ENCODE measurements around the gene EPHA2. TPM values are rescaled to one million over a fixed set of nuclear protein-coding genes. Genes with fewer than 3 reads are reported as not detected.
"Not testable (repeated sequence)": the region's sequence is repeated elsewhere in the genome, so short reads cannot be mapped to it uniquely, and the experiment has no call there.

The EPHA2 gene
- total and polyA plus RNA-seq, 5 experiments from 2014 or later = not detected

DNA sequence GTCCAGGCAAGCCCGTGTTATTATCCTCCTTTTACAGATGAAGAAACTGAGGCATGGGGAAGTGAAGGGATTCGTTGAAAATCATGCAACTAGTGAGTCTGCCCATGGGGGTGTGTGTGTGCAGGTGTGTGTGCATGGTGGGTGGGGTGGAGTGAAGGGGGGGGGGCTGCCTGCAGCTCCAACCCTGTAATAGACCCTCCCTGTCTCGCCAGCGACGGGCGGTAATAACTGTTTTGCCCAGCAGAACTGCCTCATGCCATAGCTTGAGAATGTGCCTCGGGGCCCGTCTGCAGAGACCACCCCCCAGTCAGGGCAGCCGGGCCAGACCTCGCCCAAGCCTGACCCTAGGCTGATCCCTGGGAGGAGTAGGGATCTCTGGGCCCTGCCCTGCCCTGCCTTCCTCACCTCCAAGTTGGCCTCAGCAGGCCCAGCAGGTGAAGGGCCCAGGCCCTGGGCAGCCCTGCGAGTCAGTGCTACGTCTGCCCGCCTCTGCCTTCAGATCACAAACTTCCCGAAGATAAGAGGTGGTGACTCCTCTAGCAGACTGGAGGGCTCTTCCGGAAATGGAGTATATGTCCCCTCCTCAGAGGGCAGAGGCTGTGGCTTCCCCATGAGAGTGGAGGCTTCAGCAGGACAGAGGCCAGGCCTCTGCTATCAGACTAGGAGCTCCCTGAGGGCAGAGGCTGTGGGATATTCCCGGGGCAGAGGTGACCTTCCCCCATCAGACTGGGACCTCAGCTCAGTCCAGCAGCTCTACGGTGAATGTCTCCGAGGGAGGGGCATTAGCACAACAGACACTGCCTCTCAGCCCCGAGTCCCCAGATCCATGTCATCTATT lies 15.7 kb upstream of the EPHA2 start:
- ATAC-seq (no peak), DNase-seq (no peak)
- Mint-ChIP-seq H3K27me3 (peaks cover 0 to 8% (median 2%) of the 10 kb centered on the region in 5 donors), H3K4me3 (no peak overlapping the region), H3K27ac (no peak overlapping the region), H3K9me3 (no peaks in the 10 kb centered on the region), H3K4me1 (peaks cover 5 to 20% (median 18%) of the 10 kb centered on the region in 4 donors), H3K36me3 (no peaks in the 10 kb centered on the region)
- POLR2A ChIA-PET = interaction anchor here (0.7 kb wide), 1 partner anchor 117 kb away, joined by 3 read pairs; no protein-coding TSS in a partner anchor

DNA sequence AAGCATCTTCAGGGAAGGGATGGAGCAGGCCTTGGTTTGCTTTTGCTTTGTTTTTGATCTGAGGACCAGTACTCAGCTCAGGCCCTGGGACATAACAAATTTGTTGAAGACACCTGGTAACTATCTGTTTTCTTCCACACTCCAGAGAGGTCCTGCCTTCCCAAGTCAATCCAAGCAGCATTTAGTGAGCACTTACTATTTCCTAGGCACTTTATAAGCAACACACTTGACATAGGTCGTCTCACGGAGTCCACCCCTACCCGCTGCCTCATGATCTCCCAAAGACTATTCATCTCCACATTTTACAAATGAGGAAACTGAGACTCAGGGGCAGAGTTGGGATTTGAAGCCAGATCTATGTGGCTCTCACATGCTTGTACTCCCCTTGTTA lies 14.4 kb upstream of the EPHA2 start:
- DNase-seq (no peak), ATAC-seq (no peak)
- POLR2A ChIA-PET = no interaction called here
- no peaks in the 10 kb centered on the region for H3K9me3 Mint-ChIP-seq
- H3K27me3 Mint-ChIP-seq = peaks cover 0 to 7% (median 2%) of the 10 kb centered on the region in 5 donors
- no peak overlapping the region for H3K4me3 Mint-ChIP-seq
- H3K27ac Mint-ChIP-seq = no peak overlapping the region
- H3K4me1 Mint-ChIP-seq = peaks cover 13 to 33% (median 29%) of the 10 kb centered on the region in 4 donors
- no peaks in the 10 kb centered on the region for H3K36me3 Mint-ChIP-seq

DNA sequence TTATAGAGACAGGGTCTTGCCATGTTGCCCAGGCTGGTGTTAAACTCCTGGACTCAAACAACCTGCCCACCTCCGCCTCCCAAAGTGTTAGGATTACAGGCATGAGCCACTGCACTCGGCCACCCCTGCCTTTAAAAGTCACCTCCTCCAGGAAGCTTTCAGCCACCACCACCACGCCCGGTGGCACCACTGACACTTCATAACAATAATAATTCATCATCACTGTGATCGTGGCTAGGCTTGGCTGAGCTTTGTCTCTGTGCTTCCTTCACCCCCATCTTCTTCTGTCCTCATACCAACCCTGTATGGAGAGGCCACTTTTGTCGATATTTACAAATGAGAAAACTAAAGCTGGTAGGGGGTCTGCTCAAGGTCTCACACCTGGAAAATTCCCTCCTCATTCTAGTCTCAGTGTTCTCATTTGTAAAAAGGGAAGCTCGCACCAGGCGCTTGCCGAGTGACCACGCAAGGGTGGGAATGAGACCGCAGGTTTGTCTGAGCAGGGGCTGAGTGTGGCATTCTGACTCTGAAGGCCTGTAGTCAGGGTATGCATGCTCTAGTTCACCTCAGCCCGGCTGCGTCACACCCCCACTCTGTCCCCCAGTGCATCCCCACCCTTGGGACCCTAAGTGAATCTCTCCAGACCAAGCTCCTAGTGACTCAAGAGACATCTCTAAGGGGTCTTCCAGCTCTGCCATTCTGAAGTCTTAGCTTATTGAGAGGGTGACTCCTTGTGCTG lies 12.9 kb upstream of the EPHA2 start:
- peaks cover 23 to 45% (median 42%) of the 10 kb centered on the region in 4 donors for H3K4me1 Mint-ChIP-seq
- peaks cover 0 to 6% (median 2%) of the 10 kb centered on the region in 5 donors for H3K27me3 Mint-ChIP-seq
- DNase-seq = no peak
- no peaks in the 10 kb centered on the region for H3K9me3 Mint-ChIP-seq
- no peaks in the 10 kb centered on the region for H3K36me3 Mint-ChIP-seq
- POLR2A ChIA-PET = interaction anchor here (1.2 to 1.4 kb wide), 2 partner anchors 12 to 15 kb away, joined by 3 to 6 read pairs; no protein-coding TSS in a partner anchor
- peak overlapping the region in 8 of 10 donors; percentile 3 to 89 (median 55) for H3K27ac Mint-ChIP-seq
- peak overlapping the region; percentile 33 to 82 (median 74) for H3K4me3 Mint-ChIP-seq
- ATAC-seq = no peak

DNA sequence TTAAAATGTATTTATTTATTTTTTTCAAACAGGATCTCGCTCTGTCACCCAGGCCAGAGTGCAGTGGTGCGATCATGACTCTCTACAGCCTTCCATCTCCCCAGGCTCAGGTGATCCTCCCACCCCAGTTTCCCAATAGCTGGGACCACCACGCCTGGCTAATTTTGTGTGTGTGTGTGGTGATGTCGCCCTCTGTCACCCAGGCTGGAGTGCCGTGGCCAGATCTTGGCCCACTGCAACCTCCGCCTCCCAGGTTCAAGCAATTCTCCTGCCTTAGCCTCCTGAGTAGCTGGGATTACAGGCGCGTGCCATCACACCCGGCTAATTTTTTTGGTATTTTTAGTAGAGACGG lies 12.3 kb upstream of the EPHA2 start:
- H3K9me3 Mint-ChIP-seq, ATAC-seq, DNase-seq, H3K36me3 Mint-ChIP-seq, H3K27me3 Mint-ChIP-seq: not testable (repeated sequence)
- POLR2A ChIA-PET = interaction anchor here (1.2 to 1.4 kb wide), 2 partner anchors 11 to 14 kb away, joined by 3 to 6 read pairs; no protein-coding TSS in a partner anchor
- Mint-ChIP-seq H3K4me1 (peaks cover 25 to 52% (median 49%) of the 10 kb centered on the region in 4 donors), H3K4me3 (peak overlapping the region; percentile 33 to 82 (median 74)), H3K27ac (peak overlapping the region in 3 of 10 donors; percentile 14 to 89 (median 64))

DNA sequence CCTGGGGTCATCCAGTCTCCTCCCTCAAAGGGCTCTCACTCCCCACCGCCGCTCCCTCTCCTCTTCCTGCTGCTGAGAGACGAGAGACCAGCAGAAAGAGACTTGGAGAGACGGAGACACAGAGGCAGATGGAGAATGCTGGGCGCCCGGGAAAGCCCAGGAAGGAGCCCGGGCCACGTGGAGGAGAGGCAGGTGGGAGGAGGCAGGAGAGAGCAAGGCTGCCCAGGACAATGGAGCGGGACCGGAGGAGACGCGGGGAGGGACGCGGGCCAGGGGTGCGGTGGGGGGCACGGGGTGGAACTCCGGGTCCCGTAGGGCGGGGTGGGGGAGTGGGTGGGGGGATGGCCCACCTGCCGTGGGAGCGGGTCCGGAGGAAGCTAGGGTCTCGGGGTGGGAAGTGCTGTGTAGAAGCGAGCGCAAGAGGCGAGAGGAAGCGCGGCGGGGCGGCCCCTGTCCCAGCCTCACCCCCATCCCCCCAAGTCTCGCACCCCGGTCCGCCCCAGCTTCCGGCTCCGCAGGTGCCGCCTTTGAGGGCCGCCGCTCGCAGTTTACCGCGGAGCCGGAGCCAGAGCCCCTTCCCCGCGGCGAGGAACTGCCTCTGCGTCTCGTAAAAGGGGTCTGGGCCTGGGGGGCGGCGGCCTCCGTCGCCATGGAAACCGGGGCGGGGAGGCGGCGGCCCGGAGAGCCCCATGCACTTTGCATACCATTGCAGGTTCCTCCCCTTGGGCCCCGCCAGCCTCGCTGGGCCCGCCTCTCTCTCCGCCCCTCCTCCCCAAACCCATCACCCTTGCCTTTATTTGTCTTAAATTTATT lies 11.7 kb upstream of the EPHA2 start:
- ATAC-seq = peak; percentile 87 to 92
- peak overlapping the region in 9 of 10 donors; percentile 33 to 82 (median 73) for H3K4me3 Mint-ChIP-seq
- no peaks in the 10 kb centered on the region for H3K9me3 Mint-ChIP-seq
- H3K36me3 Mint-ChIP-seq = no peaks in the 10 kb centered on the region
- H3K27ac Mint-ChIP-seq = peak overlapping the region in 2 of 10 donors; percentile 59 to 64
- peaks cover 29 to 58% (median 54%) of the 10 kb centered on the region in 4 donors for H3K4me1 Mint-ChIP-seq
- POLR2A ChIA-PET = no interaction called here
- peak; percentile 56 to 84 (median 72) for DNase-seq
- H3K27me3 Mint-ChIP-seq = peaks cover 0 to 3% (median 2%) of the 10 kb centered on the region in 5 donors

DNA sequence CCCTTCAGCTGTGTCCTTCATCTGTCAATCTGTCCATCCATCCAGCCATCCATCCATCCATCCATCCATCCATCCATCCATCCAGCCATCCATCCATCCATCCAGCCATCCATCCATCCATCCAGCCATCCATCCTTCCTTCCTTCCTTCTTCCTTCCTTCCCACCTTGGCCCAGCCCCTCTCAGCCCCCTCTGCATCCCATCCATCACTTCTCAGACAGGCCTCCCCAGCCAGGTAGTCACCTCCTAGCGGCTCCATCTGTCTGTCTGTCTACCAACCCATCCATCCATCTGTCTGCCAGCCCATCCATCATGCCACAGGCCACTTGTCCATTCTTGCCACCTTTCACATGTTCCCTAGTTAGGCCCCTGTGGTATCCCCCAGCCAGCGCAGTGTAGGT lies 10.2 kb upstream of the EPHA2 start:
- peak overlapping the region in 3 of 10 donors; percentile 30 to 75 (median 41) for H3K27ac Mint-ChIP-seq
- ATAC-seq (no peak), DNase-seq (no peak)
- no peaks in the 10 kb centered on the region for H3K9me3 Mint-ChIP-seq
- POLR2A ChIA-PET = interaction anchor here (0.7 to 0.9 kb wide), 2 partner anchors 11 to 850 kb away, joined by 3 read pairs; partner anchors contain the start of gene EPHA2
- peak overlapping the region in 7 of 10 donors; percentile 16 to 44 (median 27) for H3K4me3 Mint-ChIP-seq
- H3K4me1 Mint-ChIP-seq = peaks cover 37 to 71% (median 66%) of the 10 kb centered on the region in 4 donors
- peaks cover 0 to 2% (median 2%) of the 10 kb centered on the region in 5 donors for H3K27me3 Mint-ChIP-seq
- no peaks in the 10 kb centered on the region for H3K36me3 Mint-ChIP-seq

DNA sequence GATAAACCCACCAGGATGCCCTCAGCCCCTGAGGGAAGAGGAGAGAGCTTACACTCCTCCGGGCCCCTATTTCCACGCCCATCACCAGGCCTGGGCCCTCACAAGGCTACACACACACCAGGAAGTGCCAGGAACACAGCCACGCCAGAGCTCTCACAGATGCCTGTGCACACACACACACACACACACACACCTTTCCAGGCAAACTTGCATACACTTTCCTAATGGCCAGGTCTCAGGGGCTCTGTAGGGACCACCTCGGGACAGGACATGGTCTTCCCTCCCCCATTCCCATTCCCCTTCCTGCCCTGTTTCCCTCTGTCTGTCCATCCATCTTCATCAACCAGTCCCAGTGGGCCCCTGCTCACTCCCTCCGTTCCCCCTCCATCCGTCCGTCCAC lies 9.7 kb upstream of the EPHA2 start:
- H3K9me3 Mint-ChIP-seq = no peaks in the 10 kb centered on the region
- H3K27ac Mint-ChIP-seq = no peak overlapping the region
- no peak for DNase-seq
- peaks cover 37 to 75% (median 66%) of the 10 kb centered on the region in 4 donors for H3K4me1 Mint-ChIP-seq
- no peak for ATAC-seq
- H3K36me3 Mint-ChIP-seq = no peaks in the 10 kb centered on the region
- POLR2A ChIA-PET = interaction anchor here (0.9 to 1.7 kb wide), 2 partner anchors 10 kb away, joined by 3 to 4 read pairs; partner anchors contain the start of gene EPHA2
- H3K4me3 Mint-ChIP-seq = peak overlapping the region in 6 of 10 donors; percentile 16 to 51 (median 28)
- peaks cover 0 to 2% (median 0%) of the 10 kb centered on the region in 5 donors for H3K27me3 Mint-ChIP-seq

DNA sequence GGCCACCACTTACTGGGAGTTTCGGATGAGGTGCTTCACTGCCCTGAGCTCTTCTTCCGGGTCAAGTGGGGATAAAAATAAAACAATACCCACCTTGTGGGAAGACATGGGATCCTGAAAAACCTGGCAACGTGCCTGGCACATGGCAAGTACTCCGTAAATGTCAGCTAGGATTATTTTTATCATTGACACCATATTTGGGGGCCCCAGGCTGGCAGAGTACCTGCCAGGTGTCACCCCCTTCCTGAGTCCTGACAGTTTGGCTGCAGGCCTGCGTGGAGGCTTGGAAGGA lies 9.2 kb upstream of the EPHA2 start:
- Mint-ChIP-seq H3K27me3 (peaks cover 0 to 2% (median 0%) of the 10 kb centered on the region in 5 donors), H3K4me1 (peaks cover 38 to 77% (median 66%) of the 10 kb centered on the region in 4 donors), H3K36me3 (no peaks in the 10 kb centered on the region), H3K4me3 (peak overlapping the region in 2 of 10 donors; percentile 33 to 75), H3K9me3 (no peaks in the 10 kb centered on the region), H3K27ac (peak overlapping the region in 1 of 10 donors; percentile 69)
- ATAC-seq = no peak
- POLR2A ChIA-PET = interaction anchor here (1.7 kb wide), 1 partner anchor 9 kb away, joined by 4 read pairs; the partner anchor contains the start of gene EPHA2
- no peak for DNase-seq

DNA sequence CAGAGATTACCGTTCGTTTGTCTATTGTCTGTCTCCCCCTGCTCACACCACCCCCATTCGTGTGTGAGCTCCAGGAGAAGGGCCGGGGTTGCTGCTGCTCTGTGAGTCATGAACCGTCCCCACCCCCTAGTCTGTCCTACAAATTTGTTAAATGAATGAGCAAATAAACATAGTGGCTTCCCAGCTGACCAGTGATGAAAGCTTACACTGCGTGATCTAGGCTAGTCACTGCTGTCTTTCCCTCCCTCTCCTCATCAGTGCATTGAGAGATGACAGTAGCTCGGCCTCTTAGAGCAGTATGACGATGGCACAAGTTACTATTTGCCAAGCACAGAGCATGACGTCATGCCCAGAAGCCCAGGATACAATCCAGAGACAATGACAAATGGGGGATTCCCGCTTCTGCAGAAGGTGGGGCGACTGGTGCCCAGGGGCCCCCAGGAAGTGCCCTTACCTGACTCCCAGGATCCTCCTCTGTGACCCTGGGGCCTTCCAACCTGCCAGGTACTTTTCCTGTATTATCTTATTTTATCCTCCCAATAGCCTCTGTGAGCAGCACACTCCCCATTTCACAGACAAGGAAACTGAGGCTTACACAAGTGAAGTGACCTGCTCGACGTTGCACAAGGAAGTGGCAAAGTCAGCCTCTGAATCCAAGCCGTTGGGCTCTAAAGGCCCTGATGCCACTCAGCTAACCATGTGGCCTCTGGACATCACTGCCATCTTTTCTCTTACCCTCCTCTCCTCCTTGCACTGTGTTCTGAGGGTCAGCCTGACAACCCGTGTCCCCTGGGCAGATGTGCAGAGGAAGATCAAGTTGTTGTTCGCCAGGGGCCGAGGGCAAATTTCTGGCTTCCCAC lies 8.6 kb upstream of the EPHA2 start:
- Mint-ChIP-seq H3K4me3 (peak overlapping the region in 8 of 10 donors; percentile 23 to 75 (median 56)), H3K36me3 (no peaks in the 10 kb centered on the region), H3K27ac (peak overlapping the region in 4 of 10 donors; percentile 37 to 82 (median 61)), H3K27me3 (peaks cover 0 to 2% (median 0%) of the 10 kb centered on the region in 5 donors), H3K4me1 (peaks cover 40 to 76% (median 64%) of the 10 kb centered on the region in 4 donors), H3K9me3 (no peaks in the 10 kb centered on the region)
- ATAC-seq = no peak
- POLR2A ChIA-PET = interaction anchor here (1.7 kb wide), 1 partner anchor 9 kb away, joined by 4 read pairs; the partner anchor contains the start of gene EPHA2
- no peak for DNase-seq

DNA sequence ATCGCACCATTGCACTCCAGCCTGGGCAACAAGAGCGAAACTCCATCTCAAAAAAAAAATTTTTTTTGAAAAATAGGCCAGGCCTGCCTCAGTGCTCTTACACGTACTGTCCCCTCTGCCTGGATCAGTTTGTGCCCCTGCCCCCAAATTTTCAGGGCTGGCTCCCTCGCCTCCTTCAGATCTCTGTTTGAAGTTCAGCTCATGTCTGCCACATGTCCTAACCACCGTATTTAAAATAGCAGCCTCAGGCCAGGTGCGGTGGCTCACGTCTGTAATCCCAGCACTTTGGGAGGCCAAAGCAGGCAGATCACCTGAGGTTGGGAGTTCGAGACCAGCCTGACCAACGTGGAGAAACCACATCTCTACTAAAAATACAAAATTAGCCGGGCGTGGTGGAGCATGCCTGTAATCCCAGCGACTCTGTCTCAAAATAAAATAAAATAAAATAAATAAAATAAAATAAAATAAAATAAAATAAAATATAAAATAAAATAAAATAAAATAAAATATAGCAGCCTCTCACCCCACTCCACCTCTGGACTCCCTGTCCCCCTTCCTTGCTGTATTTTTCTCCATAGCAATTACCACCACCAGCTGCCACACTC lies 7.8 kb upstream of the EPHA2 start:
- peak overlapping the region in 8 of 10 donors; percentile 23 to 75 (median 56) for H3K4me3 Mint-ChIP-seq
- H3K27me3 Mint-ChIP-seq, DNase-seq, H3K36me3 Mint-ChIP-seq, H3K9me3 Mint-ChIP-seq, ATAC-seq: not testable (repeated sequence)
- POLR2A ChIA-PET = interaction anchor here (1.7 kb wide), 1 partner anchor 8 kb away, joined by 4 read pairs; the partner anchor contains the start of gene EPHA2
- H3K27ac Mint-ChIP-seq = peak overlapping the region in 1 of 10 donors; percentile 73
- peaks cover 40 to 73% (median 62%) of the 10 kb centered on the region in 4 donors for H3K4me1 Mint-ChIP-seq

All from naive thymus-derived CD8-positive, alpha-beta T cell (primary cell).